Fibroblast of lung (primary cell): ENCODE results near the gene OR10J4. TPM values are rescaled to one million over a fixed set of nuclear protein-coding genes. Genes with fewer than 3 reads are reported as not detected.

Experiments
- DNase-seq, 2 donors: peaks; one replicate each; pipeline versions ENCODE4 v3.0.0 to v3.0.0-alpha.2; 2010; ENCODE audit warnings: low read depth in 2 of 2
- H2AFZ ChIP-seq: 2 replicates; pipeline ENCODE4 v1.5.1; 2012; ENCODE audit warnings: low read length, control low read depth, inconsistent platforms
- H3K27ac ChIP-seq: 2 replicates; pipeline ENCODE4 v1.5.1; 2011; ENCODE audit warnings: low read length, control low read depth; ENCODE audit not compliant: insufficient read depth
- H3K27me3 ChIP-seq: 2 replicates; pipeline ENCODE4 v1.5.1; 2011; ENCODE audit warnings: mild to moderate bottlenecking, low read length; ENCODE audit not compliant: control insufficient read depth, insufficient read depth
- H3K36me3 ChIP-seq: 2 replicates; pipeline ENCODE4 v1.5.1; 2011; ENCODE audit warnings: low read length; ENCODE audit not compliant: control insufficient read depth, insufficient read depth
- H3K4me1 ChIP-seq: 2 replicates; pipeline ENCODE4 v1.5.1; 2011; ENCODE audit warnings: low read length; ENCODE audit not compliant: control insufficient read depth, insufficient read depth; ENCODE audit errors: extremely low read depth
- H3K4me2 ChIP-seq: 2 replicates; pipeline ENCODE4 v1.5.1; 2011; ENCODE audit warnings: low read length, control low read depth; ENCODE audit not compliant: insufficient read depth; ENCODE audit errors: extremely low read depth
- H3K4me3 ChIP-seq, 4 experiments: fragments of 200-600 bp in 1 of 4; sonication (generic) in 1 of 4; replicated peaks in 1 of 4; 2 replicates each; pipeline ENCODE4 v1.5.1; 2011 to 2016; ENCODE audit warnings: low read length in 4 of 4, low read depth in 3 of 4, mild to moderate bottlenecking in 3 of 4, control low read depth in 2 of 4, inconsistent platforms in 1 of 4, mixed read lengths in 1 of 4; ENCODE audit not compliant: insufficient read depth in 1 of 4; ENCODE audit errors: control extremely low read depth in 1 of 4
- H3K79me2 ChIP-seq: 2 replicates; pipeline ENCODE4 v1.5.1; 2012; ENCODE audit warnings: mild to moderate bottlenecking, low read length, inconsistent platforms; ENCODE audit not compliant: control insufficient read depth, insufficient read depth
- H3K9ac ChIP-seq: 2 replicates; pipeline ENCODE4 v1.5.1; 2011; ENCODE audit warnings: mild to moderate bottlenecking, low read length, control low read depth; ENCODE audit not compliant: insufficient read depth
- H3K9me3 ChIP-seq: 2 replicates; pipeline ENCODE4 v1.5.1; 2012; ENCODE audit warnings: low read depth, low read length; ENCODE audit not compliant: control insufficient read depth, insufficient read depth
- H4K20me1 ChIP-seq: 2 replicates; pipeline ENCODE4 v1.5.1; 2011; ENCODE audit warnings: low read length; ENCODE audit not compliant: control insufficient read depth, insufficient read depth; ENCODE audit errors: extremely low read depth
- EZH2 ChIP-seq: IDR thresholded peaks from 2 replicates; pipeline ENCODE4 v1.5.1; 2012; ENCODE audit warnings: low read length, control low read depth, mild to moderate bottlenecking; ENCODE audit errors: missing control alignments
- polyA plus RNA-seq, 2 donors: library from polyadenylated mRNA; depleted of rRNA in 1 of 2; stranded (reverse) in 1 of 2; unstranded in 1 of 2; fragments of >200 nt; gene quantifications; 2 replicates each; pipeline ENCODE4 v1.2.1, GENCODE V29; 2011 to 2012; ENCODE audit warnings: missing spikeins in 1 of 2
- total RNA-seq: library from RNA; depleted of rRNA; stranded (reverse); fragments of >200 nt; gene quantifications from 2 replicates; pipeline ENCODE4 v1.2.1, GENCODE V29; 2014
- TF ChIP-seq, protein P1 (sequence below), 2 donors: IDR thresholded peaks in 1 of 2; conservative IDR thresholded peaks in 1 of 2; 1 replicate in 1 of 2; 2 replicates in 1 of 2; pipeline ENCODE4 v1.5.1; 2011 to 2012; ENCODE audit warnings: low read length in 2 of 2, control low read depth in 1 of 2, inconsistent platforms in 1 of 2, low read depth in 1 of 2, mild to moderate bottlenecking in 1 of 2

The OR10J4 gene
- total and polyA plus RNA-seq, 2 donors (not counting 1 experiment from before 2014, with no cell fraction given): not detected

DNA sequence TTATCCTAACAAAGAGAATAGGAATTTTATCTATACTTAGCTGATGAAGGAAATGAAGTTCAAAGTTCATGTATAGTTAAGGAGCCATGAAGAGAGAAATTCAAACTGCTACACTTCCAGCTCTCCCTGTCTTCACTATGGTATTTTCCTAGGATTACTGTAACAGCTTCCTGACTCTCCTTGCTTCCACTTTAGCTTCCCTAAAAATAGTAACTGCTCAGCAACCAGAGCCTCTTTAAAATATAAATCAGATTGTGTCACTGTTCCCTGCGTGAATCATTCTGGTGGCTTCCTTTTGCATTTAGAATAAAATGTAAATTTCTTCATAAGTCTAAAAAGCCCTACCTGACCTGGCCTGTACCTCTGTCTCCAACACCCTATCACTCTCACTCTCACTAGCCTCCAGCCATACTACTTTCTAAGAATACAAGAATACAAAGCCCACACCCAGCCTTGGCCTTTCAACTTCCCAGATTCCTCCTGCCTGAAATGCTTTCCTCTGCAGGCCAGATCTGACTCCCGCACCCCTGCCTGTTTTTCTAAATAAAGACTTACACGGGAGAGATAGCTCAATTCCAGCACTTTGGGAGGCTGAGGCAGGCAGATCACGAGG is 38.0 kb downstream of the OR10J4 start:
- Histone ChIP-seq H3K4me3 (no peak overlapping the region), H3K36me3 (no peaks in the 10 kb centered on the region), H2AFZ (no peak overlapping the region), H3K9me3 (no peaks in the 10 kb centered on the region), H3K9ac (no peak overlapping the region), H3K4me2 (no peak overlapping the region), H3K27me3 (no peaks in the 10 kb centered on the region), H3K4me1 (no peaks in the 10 kb centered on the region), H3K79me2 (no peaks in the 10 kb centered on the region), H3K27ac (no peak overlapping the region), H4K20me1 (no peaks in the 10 kb centered on the region)
- no peak for DNase-seq
- TF ChIP-seq, protein P1, sequence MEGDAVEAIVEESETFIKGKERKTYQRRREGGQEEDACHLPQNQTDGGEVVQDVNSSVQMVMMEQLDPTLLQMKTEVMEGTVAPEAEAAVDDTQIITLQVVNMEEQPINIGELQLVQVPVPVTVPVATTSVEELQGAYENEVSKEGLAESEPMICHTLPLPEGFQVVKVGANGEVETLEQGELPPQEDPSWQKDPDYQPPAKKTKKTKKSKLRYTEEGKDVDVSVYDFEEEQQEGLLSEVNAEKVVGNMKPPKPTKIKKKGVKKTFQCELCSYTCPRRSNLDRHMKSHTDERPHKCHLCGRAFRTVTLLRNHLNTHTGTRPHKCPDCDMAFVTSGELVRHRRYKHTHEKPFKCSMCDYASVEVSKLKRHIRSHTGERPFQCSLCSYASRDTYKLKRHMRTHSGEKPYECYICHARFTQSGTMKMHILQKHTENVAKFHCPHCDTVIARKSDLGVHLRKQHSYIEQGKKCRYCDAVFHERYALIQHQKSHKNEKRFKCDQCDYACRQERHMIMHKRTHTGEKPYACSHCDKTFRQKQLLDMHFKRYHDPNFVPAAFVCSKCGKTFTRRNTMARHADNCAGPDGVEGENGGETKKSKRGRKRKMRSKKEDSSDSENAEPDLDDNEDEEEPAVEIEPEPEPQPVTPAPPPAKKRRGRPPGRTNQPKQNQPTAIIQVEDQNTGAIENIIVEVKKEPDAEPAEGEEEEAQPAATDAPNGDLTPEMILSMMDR (conservative IDR thresholded peaks at IDR 0.05 in 1 of 2, IDR thresholded peaks at IDR 0.05 in 1 of 2; ENCODE audit: low read depth in 1 of 2, low read length in 2 of 2): no peak
- TF ChIP-seq EZH2: no peak

DNA sequence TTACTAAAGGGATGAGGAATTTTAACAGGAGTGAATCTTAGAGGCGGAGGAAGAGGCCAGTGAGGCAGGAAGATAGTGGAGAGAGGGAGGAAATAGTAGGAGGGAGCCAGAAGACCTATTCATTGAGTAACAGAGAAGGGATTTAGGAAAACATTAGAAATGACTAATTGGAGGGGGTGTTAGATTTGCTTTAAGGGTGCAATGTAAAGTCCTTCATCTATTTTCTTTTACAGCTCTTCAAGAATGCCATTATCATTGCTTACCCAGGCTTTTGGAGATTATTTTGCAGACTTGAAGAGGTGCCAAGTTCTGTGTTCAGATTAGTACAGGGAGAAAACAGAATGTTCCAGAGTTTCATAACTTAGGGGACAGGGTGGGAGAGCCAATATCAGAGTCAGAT is 41.3 kb downstream of the OR10J4 start:
- peak in 1 of 2 donors; percentile 6 for DNase-seq
- TF ChIP-seq, protein P1 (conservative IDR thresholded peaks at IDR 0.05 in 1 of 2, IDR thresholded peaks at IDR 0.05 in 1 of 2; ENCODE audit: low read depth in 1 of 2, low read length in 2 of 2): no peak
- TF ChIP-seq EZH2: no peak
- Histone ChIP-seq H3K9ac (no peak overlapping the region), H3K79me2 (no peaks in the 10 kb centered on the region), H3K27me3 (no peaks in the 10 kb centered on the region), H3K36me3 (no peaks in the 10 kb centered on the region), H3K9me3 (no peaks in the 10 kb centered on the region), H3K4me3 (no peak overlapping the region), H3K4me1 (no peaks in the 10 kb centered on the region), H2AFZ (no peak overlapping the region), H3K4me2 (no peak overlapping the region), H4K20me1 (no peaks in the 10 kb centered on the region), H3K27ac (no peak overlapping the region)

DNA sequence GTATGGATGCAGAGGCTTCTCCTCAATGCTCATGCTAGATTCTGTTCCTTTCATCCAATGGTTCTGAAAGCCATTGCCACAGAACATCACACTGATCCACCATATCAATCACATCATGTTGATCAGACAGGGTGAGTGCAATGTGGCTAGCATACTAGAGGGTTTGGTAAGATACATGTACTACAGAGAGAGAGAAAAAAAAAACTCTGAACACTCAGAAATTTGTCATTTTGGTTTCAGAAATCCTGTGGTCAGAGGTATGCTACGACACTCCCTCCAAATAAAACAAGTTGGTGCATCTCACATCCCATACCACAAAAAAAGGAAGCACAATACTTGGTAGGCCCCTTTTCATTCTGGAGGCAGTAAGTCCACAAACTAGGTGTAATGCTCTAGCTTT is 42.9 kb downstream of the OR10J4 start:
- no peak overlapping the region for H3K4me2 ChIP-seq
- H3K9ac ChIP-seq: no peak overlapping the region
- H3K9me3 ChIP-seq: no peaks in the 10 kb centered on the region
- H3K27ac ChIP-seq: no peak overlapping the region
- no peak for TF ChIP-seq EZH2
- TF ChIP-seq, protein P1 (conservative IDR thresholded peaks at IDR 0.05 in 1 of 2, IDR thresholded peaks at IDR 0.05 in 1 of 2; ENCODE audit: low read depth in 1 of 2, low read length in 2 of 2): no peak
- DNase-seq: no peak
- H4K20me1 ChIP-seq: no peaks in the 10 kb centered on the region
- H3K79me2 ChIP-seq: no peaks in the 10 kb centered on the region
- no peaks in the 10 kb centered on the region for H3K36me3 ChIP-seq
- H3K4me1 ChIP-seq: no peaks in the 10 kb centered on the region
- H2AFZ ChIP-seq: no peak overlapping the region
- no peaks in the 10 kb centered on the region for H3K27me3 ChIP-seq
- no peak overlapping the region for H3K4me3 ChIP-seq

Other genes with a start within 250 kb of the OR10J4 start
- not detected in 2 replicates for gene ACKR1, start 227.3 kb upstream of the OR10J4 start, total RNA-seq
- gene ACKR1, start 227.3 kb upstream of the OR10J4 start, polyA plus RNA-seq: not detected in 2 replicates
- gene FCER1A, start 129.9 kb upstream of the OR10J4 start, total RNA-seq: not detected in 2 replicates
- gene FCER1A, start 129.9 kb upstream of the OR10J4 start, polyA plus RNA-seq: not detected in 2 replicates
- not detected in 2 replicates for gene OR10J1, start 7.5 kb downstream of the OR10J4 start, total RNA-seq
- not detected in 2 replicates for gene OR10J1, start 7.5 kb downstream of the OR10J4 start, polyA plus RNA-seq
- gene OR10J5, start 103.8 kb downstream of the OR10J4 start, total RNA-seq: not detected in 2 replicates
- gene OR10J5, start 103.8 kb downstream of the OR10J4 start, polyA plus RNA-seq: not detected in 2 replicates
- not detected in 2 replicates for gene APCS, start 155.6 kb downstream of the OR10J4 start, total RNA-seq
- not detected in 2 replicates for gene APCS, start 155.6 kb downstream of the OR10J4 start, polyA plus RNA-seq